Measurements from ENCODE around the gene AMFR. TPM values are rescaled to one million over a fixed set of nuclear protein-coding genes. Genes with fewer than 3 reads are reported as not detected.
A peak's percentile ranks its signal among the peaks of the same experiment; 100 is the strongest.

Gene AMFR
- total RNA-seq, 1 donor from 2014 or later = 119 TPM

DNA sequence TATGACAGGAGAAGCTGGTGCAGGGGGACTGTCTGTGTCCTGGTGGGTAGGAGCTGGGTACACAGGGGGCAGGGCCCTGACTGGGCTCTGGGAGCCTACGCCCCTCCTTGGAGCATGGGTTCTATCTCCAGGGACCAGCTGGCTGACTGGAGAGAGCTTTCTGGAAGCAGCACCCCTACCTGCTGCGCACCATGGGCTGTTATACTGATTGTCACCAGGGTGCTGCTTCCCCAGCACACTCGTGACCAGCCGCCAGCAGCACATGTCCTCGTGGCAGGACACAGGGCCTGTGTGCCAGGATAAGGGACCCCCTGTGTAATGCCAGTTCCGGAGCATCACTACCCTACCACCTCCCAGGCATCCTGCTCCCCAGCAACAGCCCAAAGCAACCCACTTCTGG is 106.0 kb downstream of the AMFR start:
- DNase-seq (ENCODE audit: low read depth) = no peak
- no peak for TF ChIP-seq CTCF (conservative IDR thresholded peaks at IDR 0.05; ENCODE audit: low read depth, low read length)
- no peak overlapping the region for H3K4me3 ChIP-seq (ENCODE audit: low read depth, low read length)

GRCh38 chr16:56318827-56319140 is 106.6 kb downstream of the AMFR start:
- DNase-seq (ENCODE audit: low read depth) = no peak
- TF ChIP-seq CTCF (conservative IDR thresholded peaks at IDR 0.05; ENCODE audit: low read depth, low read length) = no peak

DNA sequence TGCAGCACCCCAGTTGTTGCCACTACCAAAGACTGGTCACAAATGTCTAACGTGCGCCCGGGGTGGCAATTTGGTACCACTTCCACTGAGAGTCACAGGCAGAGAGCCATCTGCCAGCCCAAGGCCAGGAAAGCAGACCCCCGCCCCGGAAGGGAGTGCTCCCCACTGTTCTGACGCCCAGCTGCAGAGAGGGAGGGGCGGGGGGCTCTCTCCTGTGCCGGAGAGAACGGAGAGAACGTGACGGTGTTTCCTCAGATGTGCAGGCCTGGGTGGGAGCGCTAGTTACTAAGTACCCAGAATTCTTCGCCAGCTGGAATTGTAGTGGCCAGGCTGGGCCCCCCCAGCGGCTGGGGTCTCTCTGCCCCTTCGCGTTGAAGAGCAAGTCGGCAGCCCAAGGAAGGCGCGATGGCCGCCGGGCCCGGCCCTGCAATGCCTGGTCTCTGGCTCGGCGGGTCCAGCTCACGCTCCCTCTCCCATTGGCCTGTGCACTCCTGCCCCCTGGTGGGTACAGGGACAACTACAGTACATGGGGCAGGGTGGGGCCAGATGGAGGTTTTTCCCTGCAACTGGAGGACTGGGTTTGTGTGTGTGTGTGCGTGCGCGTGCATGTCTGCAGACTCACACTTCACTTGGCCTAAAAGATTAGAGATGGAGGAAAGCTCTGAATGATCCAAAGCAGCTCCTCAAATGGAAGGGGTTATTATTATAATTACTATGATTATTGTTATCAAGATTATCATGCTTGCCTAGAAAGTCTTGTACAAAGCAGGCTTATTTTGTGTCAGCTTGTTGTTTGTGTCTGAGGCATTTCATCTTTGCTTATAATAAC is 107.1 kb downstream of the AMFR start:
- peak overlapping the region; percentile 40 for H3K4me3 ChIP-seq (ENCODE audit: low read depth, low read length)
- TF ChIP-seq CTCF (conservative IDR thresholded peaks at IDR 0.05; ENCODE audit: low read depth, low read length) = peak; percentile 88
- DNase-seq (ENCODE audit: low read depth) = no peak

More at GRCh38 chr16:56318827-56319140, 106.6 kb downstream of the AMFR start:
- H3K4me3 ChIP-seq (ENCODE audit: low read depth, low read length) = no peak overlapping the region

DNA sequence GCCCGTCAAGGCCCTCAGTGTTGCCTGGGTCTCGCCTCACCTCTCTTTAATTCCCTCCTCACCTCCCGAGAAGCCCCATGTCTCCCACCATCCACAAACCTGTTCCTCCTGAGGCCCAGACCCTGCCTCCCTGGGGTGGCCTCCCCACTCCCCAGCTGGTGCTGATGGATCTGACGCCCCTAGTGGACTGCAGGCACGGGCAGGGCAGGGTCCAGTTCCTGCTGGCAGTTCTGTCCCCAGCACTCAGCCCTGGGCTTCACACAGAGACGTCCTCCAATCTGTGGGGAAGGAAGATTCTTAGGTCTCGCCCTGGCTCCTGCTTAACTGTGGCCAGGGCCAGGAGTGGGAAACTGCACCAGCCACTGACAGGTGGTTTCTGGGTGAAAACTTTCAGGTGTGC is 108.8 kb downstream of the AMFR start:
- H3K4me3 ChIP-seq (ENCODE audit: low read depth, low read length) = no peak overlapping the region
- no peak for DNase-seq (ENCODE audit: low read depth)
- TF ChIP-seq CTCF (conservative IDR thresholded peaks at IDR 0.05; ENCODE audit: low read depth, low read length) = no peak

DNA sequence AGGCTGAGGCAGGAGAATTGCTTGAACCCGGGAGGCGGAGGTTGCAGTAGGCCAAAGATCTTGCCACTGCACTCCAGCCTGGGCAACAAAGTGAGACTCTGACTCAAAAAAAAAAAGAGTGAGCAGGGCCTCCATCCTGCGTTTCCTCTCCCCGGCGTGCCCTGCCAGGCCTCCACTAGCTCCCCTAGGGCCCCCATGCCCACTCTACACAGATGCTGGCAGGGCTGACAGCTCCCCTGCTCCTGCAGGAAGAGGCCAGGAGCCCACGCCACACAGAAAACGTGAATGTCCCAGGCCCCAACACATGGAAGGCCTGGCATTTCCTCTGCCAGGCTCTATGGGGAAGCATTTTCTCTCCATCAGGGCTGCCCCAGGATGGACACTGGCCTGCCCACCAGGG is 109.4 kb downstream of the AMFR start:
- no peak for TF ChIP-seq CTCF (conservative IDR thresholded peaks at IDR 0.05; ENCODE audit: low read depth, low read length)
- H3K4me3 ChIP-seq (ENCODE audit: low read depth, low read length) = no peak overlapping the region
- no peak for DNase-seq (ENCODE audit: low read depth)

- DNase-seq (ENCODE audit: low read depth) = no peak
- TF ChIP-seq CTCF (conservative IDR thresholded peaks at IDR 0.05; ENCODE audit: low read depth, low read length) = no peak
Measured at GRCh38 chr16:56314244-56314850, 111.0 kb downstream of the AMFR start.

GRCh38 chr16:56312556-56312955 is 112.8 kb downstream of the AMFR start:
- H3K4me3 ChIP-seq (ENCODE audit: low read depth, low read length) = no peak overlapping the region
- no peak for TF ChIP-seq CTCF (conservative IDR thresholded peaks at IDR 0.05; ENCODE audit: low read depth, low read length)
- DNase-seq (ENCODE audit: low read depth) = no peak

More at GRCh38 chr16:56314244-56314850, 111.0 kb downstream of the AMFR start:
- no peak overlapping the region for H3K4me3 ChIP-seq (ENCODE audit: low read depth, low read length)
